Measurements from ENCODE around the gene SCARB1. TPM values are rescaled to one million over a fixed set of nuclear protein-coding genes. Genes with fewer than 3 reads are reported as not detected.

The SCARB1 gene
- total RNA-seq, 1 donor from 2014 or later, result 170 TPM

- peak; percentile 74 for ATAC-seq
- peak; percentile 94 for DNase-seq (ENCODE audit: low spot score)
These were observed 35.2 kb downstream of the SCARB1 start for GRCh38 chr12:124828264-124829007.

GRCh38 chr12:124827588-124828184 is 36.0 kb downstream of the SCARB1 start:
- peak; percentile 53 for ATAC-seq
- peak; percentile 78 for DNase-seq (ENCODE audit: low spot score)

DNA sequence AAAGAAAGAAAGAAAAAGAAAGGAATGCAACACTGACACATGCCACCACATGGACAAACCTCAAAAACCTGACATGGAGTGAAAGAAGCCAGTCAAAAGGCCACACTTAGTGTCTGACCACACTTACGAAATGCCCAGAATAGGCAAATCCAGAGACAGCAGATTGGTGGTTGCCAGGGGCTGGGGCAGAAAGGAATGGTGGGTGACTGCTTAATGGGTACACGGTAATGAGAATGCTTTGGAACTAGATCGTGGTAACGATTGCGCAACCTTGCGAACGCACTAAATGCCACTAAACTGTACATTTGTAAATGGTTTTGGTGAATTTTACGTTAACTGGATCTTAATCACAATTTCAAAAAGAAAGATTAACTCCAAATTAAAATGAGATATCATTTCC is 39.5 kb downstream of the SCARB1 start:
- ATAC-seq, result peak; percentile 3
- DNase-seq (ENCODE audit: low spot score), result no peak

- ATAC-seq (no peak), DNase-seq (ENCODE audit: low spot score) (no peak)
These were observed 40.2 kb downstream of the SCARB1 start for GRCh38 chr12:124823272-124823970.

DNA sequence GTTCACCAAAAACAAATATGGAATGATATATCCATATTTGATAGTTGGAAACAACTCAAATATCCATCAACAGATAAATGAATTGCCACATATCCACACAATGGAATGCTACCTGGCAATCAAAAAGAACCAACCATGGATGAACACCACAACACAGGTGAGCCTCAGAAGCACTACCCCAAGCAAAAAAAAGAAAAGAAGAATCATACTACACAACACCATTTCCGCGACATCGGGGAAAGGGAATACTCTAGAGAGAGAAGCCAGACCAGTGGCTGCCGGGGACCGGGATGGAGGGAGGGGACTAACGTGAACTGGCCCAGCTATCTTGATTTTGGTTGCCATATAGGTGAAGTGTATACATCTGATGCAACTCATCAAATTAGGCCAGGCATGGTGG is 41.4 kb downstream of the SCARB1 start:
- ATAC-seq (no peak), DNase-seq (ENCODE audit: low spot score) (no peak)

- DNase-seq (ENCODE audit: low spot score) (peak; percentile 95), ATAC-seq (peak; percentile 70)
These were observed 42.1 kb downstream of the SCARB1 start for GRCh38 chr12:124821252-124822200.

DNA sequence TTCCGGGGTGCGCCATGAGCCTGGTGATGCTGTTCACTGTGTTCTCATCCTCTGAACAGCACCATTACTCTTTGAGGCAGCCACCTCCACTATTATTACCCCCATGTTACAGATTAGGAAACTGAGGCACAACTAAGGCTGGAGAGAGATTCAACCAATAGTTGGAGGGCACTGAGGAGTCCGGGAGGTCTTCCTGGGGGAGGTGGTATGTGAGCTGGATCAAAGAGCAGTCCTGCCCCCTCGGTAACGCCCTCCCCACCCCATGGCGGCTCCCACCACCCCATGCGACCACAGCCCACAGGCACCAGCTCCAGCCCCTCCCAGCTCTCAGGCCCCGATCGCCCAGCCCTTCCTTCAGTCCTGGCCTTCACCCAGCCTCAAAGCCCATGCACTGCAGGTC is 43.5 kb downstream of the SCARB1 start:
- DNase-seq (ENCODE audit: low spot score) (no peak), ATAC-seq (no peak)

DNA sequence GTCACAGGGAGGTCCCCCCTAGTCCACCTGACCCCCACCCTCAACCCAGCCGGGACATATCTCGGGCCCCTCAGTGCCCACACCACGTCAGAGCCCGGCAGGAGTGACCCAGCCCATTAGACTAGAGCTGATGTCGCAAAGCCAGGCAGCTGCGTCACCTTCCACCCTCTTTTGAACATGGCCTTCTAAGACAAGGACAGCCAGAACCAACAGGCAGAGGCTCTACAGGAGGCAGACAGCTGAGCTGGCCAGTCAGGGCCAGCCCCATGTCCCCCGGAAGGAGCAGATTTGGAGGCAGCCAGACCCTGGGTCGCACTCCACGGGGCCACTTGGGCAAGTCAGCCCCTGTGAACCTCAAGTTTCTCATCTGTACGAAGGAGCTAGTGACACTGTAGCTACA is 44.1 kb downstream of the SCARB1 start:
- ATAC-seq (peak; percentile 43), DNase-seq (ENCODE audit: low spot score) (peak; percentile 75)

DNA sequence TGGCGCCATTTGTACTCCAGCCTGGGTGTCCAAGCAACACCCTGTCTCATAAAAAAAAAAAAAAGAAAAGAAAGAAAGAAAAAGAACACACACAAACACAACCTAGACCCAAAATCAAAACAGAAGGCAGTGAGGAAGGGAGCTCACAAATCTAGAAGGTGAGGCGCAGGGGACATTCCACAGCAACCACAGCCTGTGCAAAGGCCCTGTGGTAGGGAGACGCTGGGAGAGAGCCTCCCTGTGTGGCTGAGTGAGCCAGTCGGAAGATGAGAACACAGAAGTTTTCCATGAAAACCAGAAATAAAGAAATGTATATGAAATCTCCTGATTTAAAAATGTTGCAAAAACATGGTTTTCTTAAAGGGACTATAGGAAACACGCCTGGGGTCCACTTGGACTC is 44.6 kb downstream of the SCARB1 start:
- ATAC-seq, result no peak
- no peak for DNase-seq (ENCODE audit: low spot score)

GRCh38 chr12:124817076-124818000 is 46.3 kb downstream of the SCARB1 start:
- ATAC-seq, result no peak
- DNase-seq (ENCODE audit: low spot score), result no peak

- DNase-seq (ENCODE audit: low spot score), result no peak
- ATAC-seq, result no peak
These were observed 47.3 kb downstream of the SCARB1 start for GRCh38 chr12:124816295-124816854.

- ATAC-seq (peak; percentile 47), DNase-seq (ENCODE audit: low spot score) (no peak)
These were observed 48.7 kb downstream of the SCARB1 start for GRCh38 chr12:124814741-124815613.

GRCh38 chr12:124813782-124814181 is 49.9 kb downstream of the SCARB1 start:
- DNase-seq (ENCODE audit: low spot score) (no peak), ATAC-seq (no peak)

DNA sequence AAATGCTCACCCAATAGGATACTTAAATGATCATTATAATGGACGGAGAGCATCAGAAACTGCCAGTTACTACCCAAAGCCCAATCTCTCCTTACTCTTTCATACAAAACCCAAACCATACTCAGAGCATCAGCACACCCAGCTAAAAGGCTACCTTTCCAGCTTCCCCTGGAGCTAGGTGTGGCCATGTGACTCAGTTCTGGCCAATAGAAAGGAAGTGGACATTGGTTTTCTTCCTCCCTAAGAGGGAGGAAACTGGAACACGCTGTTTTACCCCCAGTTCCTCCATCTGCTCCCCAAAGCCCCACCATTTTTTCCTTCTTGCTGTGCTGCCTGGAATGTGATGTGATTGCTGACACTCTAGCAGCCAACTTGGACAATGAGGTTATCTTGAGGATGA is 50.7 kb downstream of the SCARB1 start:
- ATAC-seq (no peak), DNase-seq (ENCODE audit: low spot score) (no peak)

DNA sequence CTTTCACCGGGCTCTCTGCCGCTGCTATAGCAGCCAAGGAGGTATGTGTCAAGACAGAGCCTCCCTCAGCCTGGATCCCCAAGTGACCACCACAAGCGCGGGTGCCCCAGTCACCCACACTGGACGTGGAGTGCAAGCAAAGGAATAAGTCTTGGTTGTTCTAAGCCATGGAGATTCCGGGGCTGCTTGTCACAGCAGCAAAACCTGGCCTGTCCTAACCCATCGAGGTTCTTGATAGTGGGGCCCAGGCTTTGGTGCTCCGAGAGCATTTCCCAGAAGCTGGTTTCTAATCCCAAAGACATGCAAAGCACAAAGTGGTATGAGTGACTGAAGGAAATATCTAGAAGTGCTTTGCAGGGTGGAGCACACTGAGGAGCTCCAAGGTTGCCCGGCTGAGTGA is 51.3 kb downstream of the SCARB1 start:
- DNase-seq (ENCODE audit: low spot score), result no peak
- ATAC-seq, result no peak

- DNase-seq (ENCODE audit: low spot score) (no peak), ATAC-seq (no peak)
These were observed 52.0 kb downstream of the SCARB1 start for GRCh38 chr12:124811633-124812032.

- DNase-seq (ENCODE audit: low spot score) (no peak), ATAC-seq (no peak)
These were observed 53.8 kb downstream of the SCARB1 start for GRCh38 chr12:124809878-124810277.

DNA sequence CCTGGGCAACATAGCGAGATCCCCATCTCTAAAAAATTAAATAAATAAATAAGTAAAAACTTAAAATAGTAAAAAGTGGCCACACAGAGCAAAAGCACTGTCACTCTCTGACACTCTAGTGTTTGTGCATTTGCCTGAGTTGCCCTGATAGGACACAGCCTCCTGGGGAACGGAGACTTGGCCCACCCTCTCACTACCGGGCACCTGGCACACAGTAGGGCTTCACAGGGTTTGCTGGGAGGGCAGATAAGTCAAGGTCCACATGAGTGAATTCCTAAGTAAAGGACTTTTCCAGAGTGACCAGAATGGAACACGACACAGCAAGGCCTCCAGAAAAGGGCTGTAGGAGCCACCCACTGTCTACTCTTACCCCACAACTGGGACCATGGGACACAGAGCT is 54.3 kb downstream of the SCARB1 start:
- no peak for DNase-seq (ENCODE audit: low spot score)
- ATAC-seq, result no peak

GRCh38 chr12:124808272-124808671 is 55.4 kb downstream of the SCARB1 start:
- DNase-seq (ENCODE audit: low spot score), result no peak

More at GRCh38 chr12:124808272-124808671, 55.4 kb downstream of the SCARB1 start:
- no peak for ATAC-seq

Data from left lobe of liver (tissue), 2 donors.